GM12878 (cell line): ENCODE data around the gene UNC13D. TPM values are rescaled to one million over a fixed set of nuclear protein-coding genes. Genes with fewer than 3 reads are reported as not detected.

Source experiments
- BCL11A ChIP-seq: IDR thresholded peaks from 2 replicates; pipeline ENCODE4 v1.6.1; 2011; ENCODE audit warnings: low read depth, low read length
- MYB ChIP-seq: fragments of 150-350 bp; IDR thresholded peaks from 2 replicates; pipeline ENCODE4 v1.6.1; 2014; ENCODE audit warnings: mild to moderate bottlenecking, low read depth, low read length, borderline replicate concordance
- NFIC ChIP-seq: IDR thresholded peaks from 2 replicates; pipeline ENCODE4 v1.6.1; 2012; ENCODE audit warnings: low read depth, mild to moderate bottlenecking, inconsistent platforms, low read length, moderate library complexity
- PBX3 ChIP-seq: IDR thresholded peaks from 2 replicates; pipeline ENCODE4 v1.6.1; 2011; ENCODE audit warnings: mild to moderate bottlenecking, low read depth, low read length, moderate library complexity; ENCODE audit not compliant: insufficient replicate concordance
- POLR2A ChIP-seq: IDR thresholded peaks from 2 replicates; pipeline ENCODE4 v1.6.1; 2011; ENCODE audit warnings: low read depth, mild to moderate bottlenecking, low read length
- REST ChIP-seq: IDR thresholded peaks from 2 replicates; pipeline ENCODE4 v1.6.1; 2012; ENCODE audit warnings: mild to moderate bottlenecking, low read depth, low read length
- SRF ChIP-seq, 2 experiments: IDR thresholded peaks; 2 replicates each; pipeline ENCODE4 v1.6.1; 2011; ENCODE audit warnings: low read depth in 2 of 2, low read length in 2 of 2, mild to moderate bottlenecking in 1 of 2, moderate library complexity in 1 of 2
- ZNF622 ChIP-seq: fragments of 450-650 bp; IDR thresholded peaks from 2 replicates; pipeline ENCODE4 v1.6.1; 2017; ENCODE audit warnings: mild to moderate bottlenecking, inconsistent platforms
- polyA plus RNA-seq, 11 experiments: library from polyadenylated mRNA; depleted of rRNA in 4 of 11; unstranded in 6 of 11; stranded (reverse) in 5 of 11; fragments of >200 nt; fragmentation: Nextera tagmentation in 4 of 11; fragmentation: Illumina TruSeq in 1 of 11; extraction: Ambion mirVana in 4 of 11; extraction: Trizol in 1 of 11; gene quantifications; 1 replicate in 1 of 11; 2 replicates in 10 of 11; pipeline versions ENCODE4 v1.2.1 to v1.2.3, GENCODE V29; 2011 to 2016; ENCODE audit warnings: inconsistent platforms in 2 of 11, missing spikeins in 2 of 11, low read depth in 1 of 11
- total RNA-seq, 4 experiments: library from RNA; depleted of rRNA in 3 of 4; stranded (reverse); fragments of >200 nt in 3 of 4; fragmentation: Illumina TruSeq in 1 of 4; extraction: Trizol in 1 of 4; gene quantifications; 2 replicates each; pipeline versions ENCODE4 v1.2.1 to v1.2.3, GENCODE V29; 2013 to 2021

UNC13D gene
- total and polyA plus RNA-seq, 10 of the 15 experiments (the other 5 are each of a cell fraction or from before 2014, with no cell fraction given), result 0.32 to 63.9 (median 25.2) TPM

DNA sequence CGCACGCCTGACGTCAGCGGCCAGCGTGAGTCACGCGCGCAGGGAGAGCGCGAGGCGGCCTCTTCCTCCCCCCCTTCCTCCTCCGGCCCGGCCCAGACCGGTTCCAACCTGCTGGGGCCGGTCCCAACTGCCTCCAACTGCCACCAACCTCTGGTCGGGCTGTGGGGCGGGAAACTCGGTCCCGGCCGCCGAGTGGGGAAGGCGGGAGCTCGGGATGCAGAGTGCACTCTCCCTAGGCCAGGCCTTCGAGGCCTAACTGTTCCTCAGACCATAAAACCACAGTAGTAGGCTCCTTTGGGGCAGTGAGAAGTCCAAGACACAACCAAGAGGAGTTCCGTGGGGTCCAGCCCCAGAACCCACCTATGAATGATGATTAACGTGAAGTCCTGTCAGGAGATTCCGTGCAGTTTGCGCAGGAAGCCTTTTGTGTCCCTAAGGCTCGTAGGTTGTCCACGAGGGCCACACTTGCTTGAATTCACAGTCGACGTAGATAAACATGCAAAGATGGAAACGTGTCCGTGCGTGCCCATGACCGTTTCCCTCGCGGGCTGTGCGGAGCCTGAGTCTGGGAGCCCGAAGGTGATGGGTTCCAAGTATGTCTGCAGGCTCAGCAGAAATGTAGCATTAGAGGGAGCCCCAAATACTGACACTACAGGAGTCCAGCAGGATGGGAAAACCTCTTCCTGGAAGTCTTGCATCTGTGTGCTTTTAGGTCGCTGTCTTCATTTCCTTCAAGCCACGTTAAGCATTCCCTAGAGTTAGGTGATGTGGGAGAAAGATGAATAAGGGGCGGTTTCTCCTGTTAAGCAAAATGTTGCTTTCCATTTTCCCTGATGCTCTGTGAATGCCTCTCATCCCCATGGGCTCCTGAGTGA is 59.0 kb downstream of the UNC13D start (continued):
- peak; percentile 55; the same call in 1 of the 2 replicates for TF ChIP-seq NFIC
- TF ChIP-seq POLR2A, result peak; percentile 95
- no peak for TF ChIP-seq PBX3
- TF ChIP-seq ZNF622, result no peak
- TF ChIP-seq SRF (IDR thresholded peaks at IDR 0.05; ENCODE audit: low read depth in 2 of 2, low read length in 2 of 2), result no peak
- TF ChIP-seq MYB, result peak; percentile 95
- no peak for TF ChIP-seq REST
- TF ChIP-seq BCL11A, result no peak
